ENCODE data around the gene FGD4. TPM values are rescaled to one million over a fixed set of nuclear protein-coding genes. Genes with fewer than 3 reads are reported as not detected.
A peak's percentile ranks its signal among the peaks of the same experiment; 100 is the strongest.

FGD4 gene
- total and polyA plus RNA-seq, 8 donors, result 5.5 to 138 (median 80.8) TPM

DNA sequence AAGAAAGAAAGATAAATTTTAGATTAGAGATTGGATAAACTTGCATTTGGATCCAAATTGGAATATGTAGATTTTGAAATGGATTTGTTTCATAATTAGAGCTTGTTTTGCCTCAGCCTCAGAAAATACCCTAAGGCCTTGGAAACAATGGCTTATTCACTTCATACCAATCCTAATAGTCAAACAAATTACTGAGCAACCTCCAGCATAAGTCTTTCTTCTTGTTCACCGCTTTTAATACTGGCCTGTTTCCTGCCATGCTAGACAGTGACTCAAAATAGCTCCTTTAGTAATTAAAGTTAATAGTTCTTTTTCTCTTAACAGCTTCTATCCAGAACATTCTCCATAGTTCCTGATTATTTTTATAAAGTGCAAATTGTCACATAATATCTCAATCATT lies 168.9 kb downstream of the FGD4 start:
- H3K9me3 ChIP-seq, result no peaks in the 10 kb centered on the region
- peaks cover 46 to 92% (median 59%) of the 10 kb centered on the region in 4 donors for H3K4me1 ChIP-seq
- peaks cover 6 to 36% (median 16%) of the 10 kb centered on the region in 4 donors for H3K36me3 ChIP-seq
- DNase-seq, result peak in 1 of 2 donors; percentile 28
- H3K4me3 ChIP-seq, result no peak overlapping the region
- peak overlapping the region in 4 of 5 donors; percentile 38 to 73 (median 67) for H3K27ac ChIP-seq
- peak in 1 of 3 donors; percentile 60 for TF ChIP-seq POLR2AphosphoS5 (IDR thresholded peaks at IDR 0.05)
- no peak for TF ChIP-seq EP300 (IDR thresholded peaks at IDR 0.05)
- no peak for TF ChIP-seq POLR2A (IDR thresholded peaks at IDR 0.05)
- TF ChIP-seq, protein P1, sequence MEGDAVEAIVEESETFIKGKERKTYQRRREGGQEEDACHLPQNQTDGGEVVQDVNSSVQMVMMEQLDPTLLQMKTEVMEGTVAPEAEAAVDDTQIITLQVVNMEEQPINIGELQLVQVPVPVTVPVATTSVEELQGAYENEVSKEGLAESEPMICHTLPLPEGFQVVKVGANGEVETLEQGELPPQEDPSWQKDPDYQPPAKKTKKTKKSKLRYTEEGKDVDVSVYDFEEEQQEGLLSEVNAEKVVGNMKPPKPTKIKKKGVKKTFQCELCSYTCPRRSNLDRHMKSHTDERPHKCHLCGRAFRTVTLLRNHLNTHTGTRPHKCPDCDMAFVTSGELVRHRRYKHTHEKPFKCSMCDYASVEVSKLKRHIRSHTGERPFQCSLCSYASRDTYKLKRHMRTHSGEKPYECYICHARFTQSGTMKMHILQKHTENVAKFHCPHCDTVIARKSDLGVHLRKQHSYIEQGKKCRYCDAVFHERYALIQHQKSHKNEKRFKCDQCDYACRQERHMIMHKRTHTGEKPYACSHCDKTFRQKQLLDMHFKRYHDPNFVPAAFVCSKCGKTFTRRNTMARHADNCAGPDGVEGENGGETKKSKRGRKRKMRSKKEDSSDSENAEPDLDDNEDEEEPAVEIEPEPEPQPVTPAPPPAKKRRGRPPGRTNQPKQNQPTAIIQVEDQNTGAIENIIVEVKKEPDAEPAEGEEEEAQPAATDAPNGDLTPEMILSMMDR (IDR thresholded peaks at IDR 0.05), result no peak
- H3K27me3 ChIP-seq, result no peaks in the 10 kb centered on the region
- WGBS, 5 donors, result 19 to 34% (median 26%) methylated on average over 1 of the region's 1 CpG
- intact Hi-C loops (cut with DNase I; ENCODE audit: low total_unique reads), result no loop called here

DNA sequence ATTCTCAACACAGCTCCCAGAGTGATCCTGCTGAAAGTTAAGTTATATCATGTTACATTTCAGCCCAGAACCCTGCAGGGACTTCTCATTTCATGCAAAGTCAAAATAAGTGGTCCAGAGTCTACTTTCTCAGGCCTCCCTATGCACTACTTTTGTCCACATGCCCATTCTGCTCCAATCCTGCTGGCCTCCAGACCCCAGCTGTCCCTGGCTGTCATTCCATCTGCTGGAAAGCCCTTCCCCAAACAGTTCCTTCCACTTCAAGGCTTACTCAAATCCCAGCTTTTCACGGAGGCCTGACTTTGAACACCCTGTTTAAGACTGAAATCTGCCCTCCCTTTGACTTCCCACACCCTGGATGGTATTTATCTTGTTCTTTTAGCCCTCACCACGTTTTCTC lies 169.9 kb downstream of the FGD4 start:
- TF ChIP-seq EP300 (IDR thresholded peaks at IDR 0.05), result no peak
- TF ChIP-seq, protein P1 (IDR thresholded peaks at IDR 0.05), result no peak
- no peak for TF ChIP-seq POLR2A (IDR thresholded peaks at IDR 0.05)
- TF ChIP-seq POLR2AphosphoS5 (IDR thresholded peaks at IDR 0.05), result no peak
- DNase-seq, result no peak
- intact Hi-C loops (cut with DNase I; ENCODE audit: low total_unique reads), result no loop called here
- 17 to 36% (median 25%) methylated on average over 2 of the region's 2 CpGs for WGBS, 5 donors
- Histone ChIP-seq H3K36me3 (peaks cover 2 to 30% (median 13%) of the 10 kb centered on the region in 4 donors), H3K27ac (peak overlapping the region; percentile 38 to 73 (median 62)), H3K4me1 (peaks cover 41 to 91% (median 57%) of the 10 kb centered on the region in 4 donors), H3K27me3 (no peaks in the 10 kb centered on the region), H3K9me3 (no peaks in the 10 kb centered on the region), H3K4me3 (no peak overlapping the region)

DNA sequence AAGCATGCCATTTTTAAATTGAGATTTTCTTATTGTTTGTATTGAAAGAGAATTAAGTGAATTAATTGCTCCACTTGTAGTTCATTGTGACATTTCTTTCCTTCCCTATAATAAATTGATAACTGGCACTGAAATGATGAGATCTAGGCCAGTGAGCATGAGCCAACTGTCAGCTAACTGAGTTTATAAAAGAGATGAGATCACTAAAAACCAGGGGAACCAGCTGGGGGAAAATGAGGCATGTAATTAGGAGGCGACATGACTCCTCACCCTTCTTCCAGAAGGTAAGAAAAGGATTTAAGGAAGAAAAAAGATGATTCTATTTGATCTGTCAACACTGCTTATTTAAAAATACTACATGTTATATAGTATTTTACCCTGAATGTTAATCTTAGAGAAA lies 175.2 kb downstream of the FGD4 start:
- Histone ChIP-seq H3K27me3 (no peaks in the 10 kb centered on the region), H3K4me1 (peaks cover 0 to 39% (median 16%) of the 10 kb centered on the region in 4 donors), H3K4me3 (no peak overlapping the region), H3K36me3 (peaks cover 0 to 40% (median 26%) of the 10 kb centered on the region in 4 donors), H3K27ac (no peak overlapping the region), H3K9me3 (no peaks in the 10 kb centered on the region)
- no peak for DNase-seq
- intact Hi-C loops (cut with DNase I; ENCODE audit: low total_unique reads), result no loop called here
- 71 to 90% (median 79%) methylated on average over 1 of the region's 1 CpG for WGBS, 5 donors
- no peak for TF ChIP-seq EP300 (IDR thresholded peaks at IDR 0.05)
- TF ChIP-seq POLR2AphosphoS5 (IDR thresholded peaks at IDR 0.05), result no peak
- TF ChIP-seq POLR2A (IDR thresholded peaks at IDR 0.05), result no peak
- TF ChIP-seq, protein P1 (IDR thresholded peaks at IDR 0.05), result no peak

DNA sequence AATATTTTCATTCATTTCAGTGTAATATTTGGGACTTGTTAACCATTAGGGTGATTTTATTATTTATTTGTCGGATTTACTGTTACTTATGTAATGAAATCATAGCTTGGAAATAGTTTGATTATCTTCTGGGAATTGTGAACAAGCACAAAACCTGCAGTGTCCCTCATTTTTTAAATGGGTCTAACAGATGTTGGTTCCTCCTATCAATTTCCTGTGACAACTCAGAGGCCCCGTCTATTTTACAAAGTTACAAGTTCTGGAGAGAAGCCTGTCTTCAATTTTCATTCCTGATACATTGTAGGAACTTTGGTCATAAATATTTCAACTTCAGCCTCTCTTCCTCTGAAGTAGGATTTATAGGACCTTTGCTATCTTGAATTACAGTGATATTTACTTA lies 178.0 kb downstream of the FGD4 start:
- 69 to 77% (median 74%) methylated on average over 2 of the region's 2 CpGs for WGBS, 5 donors
- intact Hi-C loops (cut with DNase I; ENCODE audit: low total_unique reads), result no loop called here
- Histone ChIP-seq H3K36me3 (peaks cover 6 to 56% (median 44%) of the 10 kb centered on the region in 4 donors), H3K27ac (no peak overlapping the region), H3K4me3 (no peak overlapping the region), H3K27me3 (no peaks in the 10 kb centered on the region), H3K4me1 (peaks cover 0 to 26% (median 9%) of the 10 kb centered on the region in 4 donors), H3K9me3 (no peaks in the 10 kb centered on the region)
- no peak for DNase-seq
- TF ChIP-seq POLR2AphosphoS5 (IDR thresholded peaks at IDR 0.05), result no peak
- TF ChIP-seq EP300 (IDR thresholded peaks at IDR 0.05), result no peak
- TF ChIP-seq POLR2A (IDR thresholded peaks at IDR 0.05), result no peak
- TF ChIP-seq, protein P1 (IDR thresholded peaks at IDR 0.05), result no peak
